Urinary bladder (tissue), 4 donors: ENCODE data around the gene CHAT. TPM values are rescaled to one million over a fixed set of nuclear protein-coding genes. Genes with fewer than 3 reads are reported as not detected.

Experiments
- DNase-seq: peaks from one replicate; pipeline ENCODE4 v3.0.0-alpha.2; 2015; ENCODE audit errors: extremely low spot score
- H3K27ac ChIP-seq: one replicate; pipeline ENCODE4 v1.5.1; 2013; ENCODE audit warnings: low read depth, mild to moderate bottlenecking, moderate library complexity
- H3K36me3 ChIP-seq: one replicate; pipeline ENCODE4 v1.6.1; 2013; ENCODE audit warnings: mild to moderate bottlenecking, moderate library complexity; ENCODE audit not compliant: insufficient read depth
- H3K4me1 ChIP-seq: one replicate; pipeline ENCODE4 v1.6.1; 2013; ENCODE audit warnings: mild to moderate bottlenecking, moderate library complexity; ENCODE audit not compliant: insufficient read depth
- H3K4me3 ChIP-seq: one replicate; pipeline ENCODE4 v1.5.1; 2013; ENCODE audit warnings: low read depth, low read length
- WGBS: extraction: QIAGEN DNeasy Blood & Tissue Kit; methylation state at CpG from one replicate; pipeline ENCODE4 v1.1.7; 2013; 5-methylcytosine and 5-hydroxymethylcytosine counted together
- polyA plus RNA-seq: library from polyadenylated mRNA; stranded (reverse); fragments of 200-250 nt; gene quantifications from one replicate; pipeline ENCODE4 v1.2.3, GENCODE V29; 2013
- total RNA-seq: library from RNA; depleted of rRNA; stranded (reverse); fragments of >200 nt; gene quantifications from one replicate; pipeline ENCODE4 v1.2.3, GENCODE V29; 2014
- donor health status: healthy with polysubstance abuse.
- donor health status: healthy.

Gene CHAT
- total and polyA plus RNA-seq, 2 donors, result 0.14 TPM; not detected in 1

DNA sequence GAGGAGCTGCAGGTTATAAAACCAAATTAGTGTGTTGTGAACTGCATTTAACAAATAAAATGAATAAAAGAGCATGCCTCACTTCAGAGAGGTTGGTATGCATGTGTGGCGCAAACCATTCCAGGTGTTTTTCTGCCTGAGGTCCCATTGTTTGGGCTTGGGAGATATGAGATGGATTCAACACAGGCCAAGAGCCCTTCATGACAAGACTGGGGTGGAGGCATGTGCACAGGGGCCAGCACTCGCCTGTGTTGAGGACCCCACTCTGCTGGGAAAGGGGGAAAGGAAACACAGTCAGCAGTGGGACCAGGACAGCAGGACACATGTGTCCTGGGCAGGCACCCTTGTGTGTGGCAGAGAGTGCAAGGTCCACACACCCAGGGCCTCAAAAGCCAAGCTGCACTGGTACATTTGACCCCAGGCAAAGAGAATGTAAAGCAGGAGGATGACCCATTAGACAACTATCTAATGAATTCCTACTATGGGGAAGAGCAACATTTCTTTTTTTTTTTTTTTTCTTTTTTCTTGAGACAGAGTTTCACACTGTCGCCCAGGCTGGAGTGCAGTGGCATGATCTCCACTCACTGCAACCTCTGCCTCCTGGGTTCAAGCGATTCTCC, 12.9 kb upstream of the CHAT start:
- Histone ChIP-seq H3K27ac (no peak overlapping the region), H3K4me1 (no peaks in the 10 kb centered on the region), H3K36me3 (no peaks in the 10 kb centered on the region), H3K4me3 (no peak overlapping the region)
- 78% methylated on average over 4 of the region's 4 CpGs for WGBS
- no peak for DNase-seq

DNA sequence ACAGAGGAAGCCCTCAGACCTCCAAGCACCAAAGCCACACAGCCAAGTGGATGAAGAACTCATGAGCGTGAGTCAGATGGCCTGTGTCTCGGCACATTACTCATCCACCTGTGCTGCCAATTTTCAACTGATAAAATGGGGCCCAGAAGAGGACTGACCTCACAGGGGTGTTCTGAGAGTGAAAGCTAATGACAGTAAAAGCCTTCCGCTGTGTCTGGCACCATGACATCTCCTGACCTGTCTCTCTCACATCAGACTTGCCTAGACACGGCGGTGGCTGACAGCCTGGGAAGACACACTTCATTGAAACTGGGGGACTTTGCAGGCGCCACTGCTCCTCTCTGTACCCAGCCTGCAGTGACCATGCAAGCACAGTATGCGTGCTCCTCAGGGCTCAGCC, 12.0 kb upstream of the CHAT start:
- DNase-seq, result no peak
- Histone ChIP-seq H3K4me1 (no peaks in the 10 kb centered on the region), H3K4me3 (no peak overlapping the region), H3K27ac (no peak overlapping the region), H3K36me3 (no peaks in the 10 kb centered on the region)
- 72% methylated on average over 7 of the region's 7 CpGs for WGBS

- DNase-seq, result no peak
- H3K27ac ChIP-seq, result no peak overlapping the region
- no peaks in the 10 kb centered on the region for H3K4me1 ChIP-seq
- no peak overlapping the region for H3K4me3 ChIP-seq
- no peaks in the 10 kb centered on the region for H3K36me3 ChIP-seq
- 76% methylated on average over 2 of the region's 2 CpGs for WGBS
Measured at GRCh38 chr10:49602380-49603023, 11.3 kb upstream of the CHAT start.

GRCh38 chr10:49605216-49605938, 8.5 kb upstream of the CHAT start:
- no peak for DNase-seq
- no peaks in the 10 kb centered on the region for H3K36me3 ChIP-seq

GRCh38 chr10:49605939-49606509, 7.8 kb upstream of the CHAT start:
- DNase-seq, result no peak
- Histone ChIP-seq H3K27ac (no peak overlapping the region), H3K4me3 (no peak overlapping the region), H3K36me3 (no peaks in the 10 kb centered on the region), H3K4me1 (no peaks in the 10 kb centered on the region)
- 42% methylated on average over 3 of the region's 3 CpGs for WGBS

More at GRCh38 chr10:49605216-49605938, 8.5 kb upstream of the CHAT start:
- H3K4me3 ChIP-seq, result no peak overlapping the region
- 69% methylated on average over 6 of the region's 6 CpGs for WGBS
- no peaks in the 10 kb centered on the region for H3K4me1 ChIP-seq
- H3K27ac ChIP-seq, result no peak overlapping the region

DNA sequence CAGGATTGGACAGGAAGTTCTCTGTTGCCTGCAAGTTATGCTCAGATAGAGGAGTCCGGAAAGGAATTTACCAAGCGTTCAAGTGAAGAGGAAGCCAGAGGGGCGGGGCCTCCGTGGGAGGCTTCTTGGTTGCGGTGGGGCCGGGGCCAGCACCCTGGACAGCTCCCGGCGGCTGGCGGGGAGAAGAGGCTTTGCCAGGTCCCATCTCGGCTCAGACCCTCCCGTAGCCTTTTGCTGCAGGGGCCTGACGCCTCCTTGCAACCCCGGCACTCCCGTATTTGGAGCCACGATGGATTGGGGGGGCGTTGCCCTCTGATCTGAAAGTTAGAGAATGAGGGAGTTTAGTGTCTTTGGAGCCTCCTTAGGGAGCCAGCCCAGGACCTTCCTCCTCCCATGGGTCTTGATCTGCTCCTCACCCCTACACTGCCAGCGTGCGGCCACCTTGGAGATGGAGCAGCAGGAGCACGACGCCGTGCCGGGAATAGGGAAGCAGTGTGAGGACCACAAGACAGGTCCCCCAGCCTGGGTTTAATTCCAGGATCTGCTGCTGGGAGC, 6.8 kb upstream of the CHAT start:
- no peak overlapping the region for H3K4me3 ChIP-seq
- 2% methylated on average over 22 of the region's 22 CpGs for WGBS
- no peak for DNase-seq
- no peaks in the 10 kb centered on the region for H3K4me1 ChIP-seq
- H3K27ac ChIP-seq, result no peak overlapping the region
- no peaks in the 10 kb centered on the region for H3K36me3 ChIP-seq

DNA sequence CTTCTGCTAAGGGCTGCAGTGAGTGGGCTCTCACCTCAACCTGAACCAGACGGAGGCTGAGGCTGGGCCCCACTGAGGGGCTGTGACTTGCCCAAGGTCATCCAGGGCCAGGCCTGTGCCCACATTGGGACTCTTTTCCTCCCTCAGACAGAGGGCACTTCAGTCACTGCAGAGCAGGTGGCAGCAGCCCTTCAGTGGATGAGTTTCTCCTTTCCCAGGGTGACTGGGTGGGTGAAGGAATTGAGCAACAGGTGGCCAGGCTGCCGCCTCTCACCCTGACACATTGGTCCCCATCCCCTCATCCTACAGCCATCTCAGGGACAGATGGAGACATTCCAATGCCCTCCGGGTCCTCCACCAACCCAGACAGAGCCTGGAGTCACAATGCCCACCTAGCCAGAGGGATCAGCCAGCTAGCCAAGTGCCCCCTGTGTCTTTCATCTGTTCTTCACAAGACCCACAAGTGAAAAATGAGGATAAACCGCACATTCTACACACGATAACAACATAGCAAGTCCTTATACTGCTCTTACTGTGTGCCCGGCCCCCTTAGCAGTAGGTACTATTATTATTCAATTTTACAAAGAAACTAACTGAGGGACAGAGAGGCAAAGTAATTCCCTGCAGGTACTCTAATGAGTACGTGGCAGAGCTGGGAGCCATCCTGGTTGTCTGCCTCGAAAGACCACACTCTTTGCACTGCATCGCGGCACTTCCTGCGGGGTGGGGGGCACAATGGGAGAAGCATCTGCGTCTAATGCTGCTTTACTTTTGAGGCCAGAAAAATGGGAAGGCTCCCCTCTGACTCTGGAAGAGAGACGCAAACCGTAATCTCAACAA, 5.5 kb upstream of the CHAT start:
- H3K27ac ChIP-seq, result no peak overlapping the region
- H3K36me3 ChIP-seq, result no peaks in the 10 kb centered on the region
- no peak for DNase-seq
- no peaks in the 10 kb centered on the region for H3K4me1 ChIP-seq
- H3K4me3 ChIP-seq, result no peak overlapping the region
- WGBS, result 11% methylated on average over 14 of the region's 14 CpGs

DNA sequence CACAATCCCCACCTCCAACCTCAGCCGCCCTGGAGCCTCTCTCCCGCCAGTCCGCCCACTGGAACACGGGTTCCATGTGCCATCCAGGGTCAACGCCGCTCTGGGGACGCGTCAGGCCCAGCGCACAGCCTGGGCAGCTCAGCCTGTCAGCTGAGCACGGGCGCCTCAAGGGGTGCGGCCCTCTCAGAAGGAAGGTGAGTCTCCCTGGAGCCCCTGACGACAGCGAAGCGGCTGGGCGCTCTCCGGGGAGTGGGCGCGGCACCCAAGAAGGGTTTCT, 4.9 kb upstream of the CHAT start:
- Histone ChIP-seq H3K36me3 (no peaks in the 10 kb centered on the region), H3K27ac (no peak overlapping the region), H3K4me1 (no peaks in the 10 kb centered on the region), H3K4me3 (no peak overlapping the region)
- WGBS, result under 1% methylated on average over 19 of the region's 19 CpGs
- DNase-seq, result no peak

GRCh38 chr10:49609283-49610113, 4.3 kb upstream of the CHAT start:
- Histone ChIP-seq H3K36me3 (no peaks in the 10 kb centered on the region), H3K4me3 (peak overlapping the region; percentile 10), H3K27ac (no peak overlapping the region), H3K4me1 (no peaks in the 10 kb centered on the region)
- DNase-seq, result no peak
- WGBS, result 1% methylated on average over 62 of the region's 62 CpGs

- Histone ChIP-seq H3K4me1 (no peaks in the 10 kb centered on the region), H3K36me3 (no peaks in the 10 kb centered on the region), H3K4me3 (peak within 1 kb of the TSS; percentile 10), H3K27ac (no peak within 1 kb of the TSS)
- WGBS, result under 1% methylated on average over 43 of the region's 43 CpGs
- no peak for DNase-seq
Measured at GRCh38 chr10:49610114-49610457, 3.8 kb upstream of the CHAT start, which contains the start of gene SLC18A3. Gene SLC18A3, plus strand, starts transcription at chr10:49610310. Its CDS starts 431 bp downstream, at chr10:49610741.

- no peaks in the 10 kb centered on the region for H3K36me3 ChIP-seq
- H3K4me3 ChIP-seq, result no peak overlapping the region
- DNase-seq, result no peak
- H3K27ac ChIP-seq, result no peak overlapping the region
- H3K4me1 ChIP-seq, result no peaks in the 10 kb centered on the region
- 2% methylated on average over 72 of the region's 72 CpGs for WGBS
Measured at GRCh38 chr10:49610458-49611165, 3.2 kb upstream of the CHAT start.

DNA sequence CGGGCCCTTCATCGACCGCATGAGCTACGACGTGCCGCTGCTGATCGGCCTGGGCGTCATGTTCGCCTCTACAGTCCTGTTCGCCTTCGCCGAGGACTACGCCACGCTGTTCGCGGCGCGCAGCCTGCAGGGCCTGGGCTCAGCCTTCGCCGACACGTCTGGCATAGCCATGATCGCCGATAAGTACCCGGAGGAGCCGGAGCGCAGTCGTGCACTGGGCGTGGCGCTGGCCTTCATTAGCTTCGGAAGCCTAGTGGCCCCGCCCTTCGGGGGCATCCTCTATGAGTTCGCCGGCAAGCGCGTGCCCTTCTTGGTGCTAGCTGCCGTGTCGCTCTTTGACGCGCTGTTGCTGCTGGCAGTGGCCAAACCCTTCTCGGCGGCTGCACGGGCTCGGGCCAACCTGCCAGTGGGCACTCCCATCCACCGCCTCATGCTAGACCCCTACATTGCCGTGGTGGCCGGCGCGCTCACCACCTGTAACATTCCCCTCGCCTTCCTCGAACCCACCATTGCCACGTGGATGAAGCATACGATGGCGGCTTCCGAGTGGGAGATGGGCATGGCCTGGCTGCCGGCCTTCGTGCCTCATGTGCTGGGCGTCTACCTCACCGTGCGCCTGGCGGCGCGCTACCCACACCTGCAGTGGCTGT, 2.5 kb upstream of the CHAT start:
- H3K36me3 ChIP-seq, result no peaks in the 10 kb centered on the region
- DNase-seq, result no peak
- no peak overlapping the region for H3K4me3 ChIP-seq
- H3K27ac ChIP-seq, result no peak overlapping the region
- H3K4me1 ChIP-seq, result no peaks in the 10 kb centered on the region
- WGBS, result 3% methylated on average over 63 of the region's 63 CpGs
